GM12892 (cell line): Measurements from ENCODE around the gene CRYGN.

ENCODE experiments used
- DNase-seq: peaks from one replicate; pipeline ENCODE4 v3.0.0; 2011; ENCODE audit not compliant: insufficient read length
- FAIRE-seq: peaks from 2 replicates; lab custom pipeline; 2011; peaks lifted over from hg19 to GRCh38; lab: Jason Lieb, UNC
- POLR2A ChIP-seq: IDR thresholded peaks from 2 replicates; pipeline ENCODE4 v1.6.1; 2011; ENCODE audit warnings: low read depth, low read length, control low read depth
- POLR2AphosphoS5 ChIP-seq: IDR thresholded peaks from 2 replicates; pipeline ENCODE4 v1.6.1; 2011; ENCODE audit warnings: low read depth, low read length, control low read depth
- TAF1 ChIP-seq: IDR thresholded peaks from 2 replicates; pipeline ENCODE4 v1.6.1; 2011; ENCODE audit warnings: low read depth, mild to moderate bottlenecking, control low read depth, low read length, borderline replicate concordance

Gene CRYGN

GRCh38 chr7:151456782-151457181 lies 16.8 kb upstream of the CRYGN start:
- no peak for TF ChIP-seq TAF1
- TF ChIP-seq POLR2AphosphoS5: no peak
- TF ChIP-seq POLR2A: no peak
- FAIRE-seq: no peak

GRCh38 chr7:151456276-151456675 lies 16.3 kb upstream of the CRYGN start:
- FAIRE-seq (no peak), DNase-seq (no peak)
- TF ChIP-seq POLR2AphosphoS5: no peak
- TF ChIP-seq POLR2A: no peak
- TF ChIP-seq TAF1: no peak

More at GRCh38 chr7:151456782-151457181, 16.8 kb upstream of the CRYGN start:
- no peak for DNase-seq

GRCh38 chr7:151455690-151456089 lies 15.7 kb upstream of the CRYGN start:
- TF ChIP-seq POLR2AphosphoS5 (no peak), TAF1 (no peak), POLR2A (no peak)

GRCh38 chr7:151454932-151455530 lies 15.1 kb upstream of the CRYGN start:
- TF ChIP-seq POLR2A (no peak), POLR2AphosphoS5 (no peak), TAF1 (no peak)
- no peak for DNase-seq
- FAIRE-seq: no peak

More at GRCh38 chr7:151455690-151456089, 15.7 kb upstream of the CRYGN start:
- FAIRE-seq (no peak), DNase-seq (no peak)

- TF ChIP-seq POLR2AphosphoS5: no peak
- TF ChIP-seq TAF1: no peak
- TF ChIP-seq POLR2A: no peak
- no peak for DNase-seq
- no peak for FAIRE-seq
Observed at GRCh38 chr7:151454305-151454704, 14.4 kb upstream of the CRYGN start.

- no peak for TF ChIP-seq TAF1
- TF ChIP-seq POLR2AphosphoS5: no peak
- TF ChIP-seq POLR2A: no peak
- no peak for DNase-seq
- FAIRE-seq: no peak
Observed at GRCh38 chr7:151453326-151453791, 13.4 kb upstream of the CRYGN start.

- TF ChIP-seq POLR2AphosphoS5 (no peak), POLR2A (no peak), TAF1 (no peak)
- FAIRE-seq (no peak), DNase-seq (no peak)
Observed at GRCh38 chr7:151452680-151453325, 12.9 kb upstream of the CRYGN start.

- no peak for TF ChIP-seq POLR2AphosphoS5
- TF ChIP-seq TAF1: no peak
- no peak for TF ChIP-seq POLR2A
Observed at GRCh38 chr7:151451626-151452571, 12.0 kb upstream of the CRYGN start.

GRCh38 chr7:151451156-151451555 lies 11.2 kb upstream of the CRYGN start:
- DNase-seq (no peak), FAIRE-seq (no peak)
- no peak for TF ChIP-seq TAF1
- no peak for TF ChIP-seq POLR2AphosphoS5
- no peak for TF ChIP-seq POLR2A

More at GRCh38 chr7:151451626-151452571, 12.0 kb upstream of the CRYGN start:
- no peak for DNase-seq
- FAIRE-seq: no peak

GRCh38 chr7:151449990-151450389 lies 10.0 kb upstream of the CRYGN start:
- no peak for TF ChIP-seq POLR2AphosphoS5
- no peak for TF ChIP-seq POLR2A
- no peak for TF ChIP-seq TAF1
- DNase-seq: no peak
- no peak for FAIRE-seq
